SH-SY5Y (cell line): Measurements from ENCODE around the gene HECW1.

ENCODE experiments used
- GATA2 ChIP-seq: IDR thresholded peaks from 2 replicates; pipeline ENCODE4 v1.6.1; 2011; ENCODE audit warnings: mild to moderate bottlenecking, low read depth, low read length
- GATA3 ChIP-seq: IDR thresholded peaks from 2 replicates; pipeline ENCODE4 v1.6.1; 2011; ENCODE audit warnings: low read depth, mild to moderate bottlenecking, low read length, moderate library complexity

DNA sequence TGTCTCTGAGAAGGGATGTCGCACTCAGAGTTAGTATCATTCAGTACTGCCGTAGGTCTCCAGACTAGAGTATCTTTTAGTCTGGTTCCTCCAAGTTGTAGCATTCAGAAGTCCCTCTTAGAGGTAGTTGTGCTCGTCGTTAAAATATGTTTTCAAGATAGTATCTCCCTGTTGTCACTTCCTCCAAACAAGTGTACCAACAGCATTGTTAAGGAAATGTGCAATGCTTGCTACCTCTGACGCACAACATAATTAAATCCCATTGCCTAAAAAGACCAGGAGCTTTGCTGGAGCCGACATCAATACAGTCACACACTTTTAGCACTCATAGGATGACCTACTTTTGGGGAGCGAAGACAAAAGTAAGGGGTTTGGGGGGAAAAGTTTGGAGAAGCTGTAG, 390.5 kb downstream of the HECW1 start:
- TF ChIP-seq GATA2 (no peak), GATA3 (no peak)
